Measurements from ENCODE around the gene PPP1R12C. TPM values are rescaled to one million over a fixed set of nuclear protein-coding genes. Genes with fewer than 3 reads are reported as not detected.

The PPP1R12C gene
- total and polyA plus RNA-seq, 10 of the 15 experiments (the other 5 are each of a cell fraction or from before 2014, with no cell fraction given): 1.4 to 84.7 (median 20.5) TPM

GRCh38 chr19:55044286-55044685 is 73.2 kb downstream of the PPP1R12C start:
- H3K27me3 ChIP-seq (replicated peaks in 1 of 2; ENCODE audit: control insufficient read depth in 2 of 2, insufficient read depth in 2 of 2, low read length in 1 of 2): no peaks in the 10 kb centered on the region
- FAIRE-seq (no peak), DNase-seq (ENCODE audit: low read depth, low spot score) (no peak), ATAC-seq (no peak)
- H3K4me2 ChIP-seq (ENCODE audit: control insufficient read depth, insufficient read depth): no peak overlapping the region
- H2AFZ ChIP-seq (ENCODE audit: control insufficient read depth, low read depth, low read length): no peak overlapping the region
- BruUV-seq (replicated peaks): no TSS peak
- H3K4me3 ChIP-seq: no peak overlapping the region
- ChIA-PET POLR2A (interaction anchor here (0.6 kb wide), 1 partner anchor 232 kb away, joined by 3 read pairs; no protein-coding TSS in a partner anchor), RAD21 (ENCODE audit: unreplicated experiment) (no interaction called here), SMC1A (ENCODE audit: uncharacterized antibody, unreplicated experiment) (no interaction called here), CTCF (no interaction called here)
- no peaks in the 10 kb centered on the region for H3K79me2 ChIP-seq (ENCODE audit: control insufficient read depth, insufficient read depth, low read length)
- in situ Hi-C loops (cut with MboI): no loop called here
- H3K4me1 ChIP-seq (ENCODE audit: control insufficient read depth, insufficient read depth, low read length): no peaks in the 10 kb centered on the region
- intact Hi-C loops (cut with micrococcal nuclease; ENCODE audit: unreplicated experiment): no loop called here
- H4K20me1 ChIP-seq (ENCODE audit: control insufficient read depth, insufficient read depth): no peaks in the 10 kb centered on the region
- no peaks in the 10 kb centered on the region for H3K9me3 ChIP-seq (replicated peaks; ENCODE audit: control insufficient read depth, insufficient read depth, low read length)
- H3K9ac ChIP-seq (ENCODE audit: control insufficient read depth, insufficient read depth, low read length): no peak overlapping the region
- TF ChIP-seq, protein P1, sequence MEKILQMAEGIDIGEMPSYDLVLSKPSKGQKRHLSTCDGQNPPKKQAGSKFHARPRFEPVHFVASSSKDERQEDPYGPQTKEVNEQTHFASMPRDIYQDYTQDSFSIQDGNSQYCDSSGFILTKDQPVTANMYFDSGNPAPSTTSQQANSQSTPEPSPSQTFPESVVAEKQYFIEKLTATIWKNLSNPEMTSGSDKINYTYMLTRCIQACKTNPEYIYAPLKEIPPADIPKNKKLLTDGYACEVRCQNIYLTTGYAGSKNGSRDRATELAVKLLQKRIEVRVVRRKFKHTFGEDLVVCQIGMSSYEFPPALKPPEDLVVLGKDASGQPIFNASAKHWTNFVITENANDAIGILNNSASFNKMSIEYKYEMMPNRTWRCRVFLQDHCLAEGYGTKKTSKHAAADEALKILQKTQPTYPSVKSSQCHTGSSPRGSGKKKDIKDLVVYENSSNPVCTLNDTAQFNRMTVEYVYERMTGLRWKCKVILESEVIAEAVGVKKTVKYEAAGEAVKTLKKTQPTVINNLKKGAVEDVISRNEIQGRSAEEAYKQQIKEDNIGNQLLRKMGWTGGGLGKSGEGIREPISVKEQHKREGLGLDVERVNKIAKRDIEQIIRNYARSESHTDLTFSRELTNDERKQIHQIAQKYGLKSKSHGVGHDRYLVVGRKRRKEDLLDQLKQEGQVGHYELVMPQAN (conservative IDR thresholded peaks at IDR 0.05): no peak
- no peak for TF ChIP-seq LARP7 (IDR thresholded peaks at IDR 0.05)
- TF ChIP-seq NFYB (IDR thresholded peaks at IDR 0.05; ENCODE audit: insufficient read depth, low read depth, low read length): no peak
- H3K36me3 ChIP-seq (ENCODE audit: control insufficient read depth in 2 of 2, insufficient read depth in 2 of 2, low read length in 1 of 2): peaks cover 10 to 24% of the 10 kb centered on the region in 2 experiments
- H3K27ac ChIP-seq (ENCODE audit: control insufficient read depth, insufficient read depth): no peak overlapping the region
- WGBS (ENCODE audit: insufficient coverage, insufficient replicate concordance, low lambda C conversion rate, missing lambda C conversion rate): 91% methylated on average over 5 of the region's 5 CpGs

- SMC1A ChIA-PET (ENCODE audit: uncharacterized antibody, unreplicated experiment): no interaction called here
- Histone ChIP-seq H3K4me2 (ENCODE audit: control insufficient read depth, insufficient read depth) (no peak overlapping the region), H3K4me3 (no peak overlapping the region), H4K20me1 (ENCODE audit: control insufficient read depth, insufficient read depth) (no peaks in the 10 kb centered on the region), H2AFZ (ENCODE audit: control insufficient read depth, low read depth, low read length) (no peak overlapping the region), H3K27ac (ENCODE audit: control insufficient read depth, insufficient read depth) (no peak overlapping the region), H3K36me3 (ENCODE audit: control insufficient read depth in 2 of 2, insufficient read depth in 2 of 2, low read length in 1 of 2) (peaks cover 10 to 16% of the 10 kb centered on the region in 2 experiments), H3K27me3 (replicated peaks in 1 of 2; ENCODE audit: control insufficient read depth in 2 of 2, insufficient read depth in 2 of 2, low read length in 1 of 2) (no peaks in the 10 kb centered on the region), H3K79me2 (ENCODE audit: control insufficient read depth, insufficient read depth, low read length) (no peaks in the 10 kb centered on the region), H3K4me1 (ENCODE audit: control insufficient read depth, insufficient read depth, low read length) (no peaks in the 10 kb centered on the region), H3K9ac (ENCODE audit: control insufficient read depth, insufficient read depth, low read length) (no peak overlapping the region), H3K9me3 (replicated peaks; ENCODE audit: control insufficient read depth, insufficient read depth, low read length) (no peaks in the 10 kb centered on the region)
- ATAC-seq: no peak
- in situ Hi-C loops (cut with MboI): no loop called here
- RAD21 ChIA-PET (ENCODE audit: unreplicated experiment): no interaction called here
- no TSS peak for BruUV-seq (replicated peaks)
- CTCF ChIA-PET: no interaction called here
- FAIRE-seq: no peak
- WGBS (ENCODE audit: insufficient coverage, insufficient replicate concordance, low lambda C conversion rate, missing lambda C conversion rate): 91% methylated on average over 11 of the region's 11 CpGs
- POLR2A ChIA-PET: no interaction called here
- no peak for DNase-seq (ENCODE audit: low read depth, low spot score)
- intact Hi-C loops (cut with micrococcal nuclease; ENCODE audit: unreplicated experiment): no loop called here
- TF ChIP-seq JUNB (IDR thresholded peaks at IDR 0.05): no peak
- no peak for TF ChIP-seq CHD2 (IDR thresholded peaks at IDR 0.05; ENCODE audit: borderline replicate concordance, low read depth, low read length)
- no peak for TF ChIP-seq TAF1 (IDR thresholded peaks at IDR 0.05; ENCODE audit: borderline replicate concordance, low read depth, low read length)
- TF ChIP-seq NFIC (IDR thresholded peaks at IDR 0.05; ENCODE audit: low read depth, low read length): no peak
- TF ChIP-seq PRDM15 (CRISPR knock-in tag; IDR thresholded peaks at IDR 0.05): no peak
These were observed 74.7 kb downstream of the PPP1R12C start for GRCh38 chr19:55042688-55043087.
